Measurements from ENCODE around the gene MAPT. TPM values are rescaled to one million over a fixed set of nuclear protein-coding genes. Genes with fewer than 3 reads are reported as not detected.

The MAPT gene
- total RNA-seq, 1 experiment from 2014 or later, result 37.5 TPM

GRCh38 chr17:46001390-46002310, 107.3 kb downstream of the MAPT start:
- Histone ChIP-seq H3K4me3 (replicated peaks in 1 of 2; ENCODE audit: low read depth in 1 of 2, low read length in 2 of 2) (no peak overlapping the region), H2AFZ (ENCODE audit: low read depth, low read length, poor library complexity, severe bottlenecking) (no peak overlapping the region), H3K4me1 (ENCODE audit: control insufficient read depth in 1 of 2, insufficient read depth in 2 of 2, low read length in 2 of 2) (0 out of 4 replicates have a peak, but pooled peaks cover 0 to 4% of the 10 kb centered on the region in 2 experiments), H3K36me3 (ENCODE audit: control insufficient read depth in 1 of 2, insufficient read depth in 2 of 2, low read length in 2 of 2) (no peaks in the 10 kb centered on the region), H3K27ac (ENCODE audit: low read depth, low read length) (no peak overlapping the region), H3K79me2 (ENCODE audit: insufficient read depth, low read length) (no peaks in the 10 kb centered on the region), H3K27me3 (ENCODE audit: insufficient read depth, low read length) (no peaks in the 10 kb centered on the region), H3K9ac (ENCODE audit: low read length) (no peak overlapping the region), H3K9me2 (ENCODE audit: insufficient read depth) (no peaks in the 10 kb centered on the region), H4K20me1 (ENCODE audit: insufficient read depth) (no peaks in the 10 kb centered on the region), H3K4me2 (ENCODE audit: low read length) (no peak overlapping the region), H3K9me3 (ENCODE audit: control insufficient read depth in 1 of 2, insufficient read depth in 1 of 2, low read depth in 1 of 2, low read length in 2 of 2) (no peaks in the 10 kb centered on the region)
- no peak for DNase-seq (ENCODE audit: low read depth, low spot score)
- ATAC-seq, result peak; percentile 5; the same call in 1 of the 2 replicates
- ChIA-PET CTCF (interaction anchor here (1.0 to 2.7 kb wide), 3 partner anchors 11 to 284 kb away, joined by 3 to 11 read pairs (median 5); no protein-coding TSS in a partner anchor), POLR2A (interaction anchor here (0.7 kb wide), 1 partner anchor 107 kb away, joined by 3 read pairs; no protein-coding TSS in a partner anchor), RAD21 (ENCODE audit: low non-redundant PET in 1 of 2, low total read pairs in 2 of 2, uncharacterized antibody in 2 of 2, unreplicated experiment in 2 of 2) (no interaction called here)
- intact Hi-C loops (cut with micrococcal nuclease), result loop anchor here (1.0 to 5.0 kb wide), 4 partner anchors 191 to 836 kb away; partner anchors contain the start of gene KANSL1
- no TSS peak for BruUV-seq (replicated peaks)
- TF ChIP-seq TCF7L2 (IDR thresholded peaks at IDR 0.05; ENCODE audit: borderline replicate concordance, extremely low read depth, insufficient read depth, insufficient read length), result no peak
- TF ChIP-seq MAX (IDR thresholded peaks at IDR 0.05), result no peak
- TF ChIP-seq, protein P1, sequence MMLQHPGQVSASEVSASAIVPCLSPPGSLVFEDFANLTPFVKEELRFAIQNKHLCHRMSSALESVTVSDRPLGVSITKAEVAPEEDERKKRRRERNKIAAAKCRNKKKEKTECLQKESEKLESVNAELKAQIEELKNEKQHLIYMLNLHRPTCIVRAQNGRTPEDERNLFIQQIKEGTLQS (IDR thresholded peaks at IDR 0.05), result no peak
- TF ChIP-seq SP1 (IDR thresholded peaks at IDR 0.05; ENCODE audit: low read depth), result no peak
- no peak for TF ChIP-seq EZH2 (IDR thresholded peaks at IDR 0.05)
- no peak for TF ChIP-seq POLR2AphosphoS5 (IDR thresholded peaks at IDR 0.05; ENCODE audit: low read depth, low read length)
- no peak for TF ChIP-seq EZH2phosphoT487 (IDR thresholded peaks at IDR 0.05; ENCODE audit: borderline replicate concordance)
- TF ChIP-seq EGR1 (IDR thresholded peaks at IDR 0.05; ENCODE audit: low read depth), result no peak
- TF ChIP-seq ZFX (IDR thresholded peaks at IDR 0.05), result no peak
- TF ChIP-seq REST (IDR thresholded peaks at IDR 0.05; ENCODE audit: low read depth), result no peak
- TF ChIP-seq CBX3 (IDR thresholded peaks at IDR 0.05; ENCODE audit: low read depth), result no peak
- no peak for TF ChIP-seq CEBPB (IDR thresholded peaks at IDR 0.05; ENCODE audit: low read depth)

All from HCT116 (cell line).